Neuron (in vitro differentiated cells): ENCODE results near the gene PLEKHA1.

Source experiments
- H2AFZ ChIP-seq: one replicate; pipeline ENCODE4 v1.6.1; 2013; ENCODE audit warnings: low read depth, mild to moderate bottlenecking, inconsistent platforms, low read length, moderate library complexity
- H3K27me3 ChIP-seq: one replicate; pipeline ENCODE4 v1.6.1; 2013; ENCODE audit warnings: low read length; ENCODE audit not compliant: insufficient read depth
- H3K36me3 ChIP-seq: one replicate; pipeline ENCODE4 v1.6.1; 2013; ENCODE audit warnings: low read length; ENCODE audit not compliant: insufficient read depth
- H3K4me1 ChIP-seq: one replicate; pipeline ENCODE4 v1.6.1; 2013; ENCODE audit warnings: low read length; ENCODE audit not compliant: insufficient read depth
- H3K4me3 ChIP-seq: 2 replicates; pipeline ENCODE4 v1.5.1; 2013; ENCODE audit warnings: mild to moderate bottlenecking, low read length, moderate library complexity
- H3K9me3 ChIP-seq: one replicate; pipeline ENCODE4 v1.6.1; 2013; ENCODE audit warnings: low read length

PLEKHA1 gene

DNA sequence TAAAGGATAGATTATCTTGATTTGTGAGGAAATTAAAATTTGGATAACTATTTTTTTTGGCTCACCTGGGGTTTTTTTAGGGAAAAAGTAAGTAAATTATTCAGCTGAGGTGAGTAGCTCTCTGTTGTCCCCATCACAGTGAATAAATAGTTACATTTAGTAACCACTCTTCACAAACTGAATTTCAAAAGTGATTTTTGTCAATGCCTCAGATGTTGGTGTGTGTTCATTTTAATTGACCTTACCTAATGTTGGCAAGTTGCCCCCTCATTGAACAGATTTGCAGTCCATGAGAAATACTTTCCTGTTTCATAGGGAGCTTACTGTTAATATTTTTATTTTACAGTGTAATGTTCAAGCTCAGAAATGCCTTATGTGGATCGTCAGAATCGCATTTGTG is 18.3 kb downstream of the PLEKHA1 start:
- Histone ChIP-seq H3K4me3 (no peak overlapping the region), H3K36me3 (peaks cover 4% of the 10 kb centered on the region), H3K9me3 (peaks cover 2% of the 10 kb centered on the region), H3K4me1 (no peaks in the 10 kb centered on the region), H3K27me3 (no peaks in the 10 kb centered on the region), H2AFZ (no peak overlapping the region)

DNA sequence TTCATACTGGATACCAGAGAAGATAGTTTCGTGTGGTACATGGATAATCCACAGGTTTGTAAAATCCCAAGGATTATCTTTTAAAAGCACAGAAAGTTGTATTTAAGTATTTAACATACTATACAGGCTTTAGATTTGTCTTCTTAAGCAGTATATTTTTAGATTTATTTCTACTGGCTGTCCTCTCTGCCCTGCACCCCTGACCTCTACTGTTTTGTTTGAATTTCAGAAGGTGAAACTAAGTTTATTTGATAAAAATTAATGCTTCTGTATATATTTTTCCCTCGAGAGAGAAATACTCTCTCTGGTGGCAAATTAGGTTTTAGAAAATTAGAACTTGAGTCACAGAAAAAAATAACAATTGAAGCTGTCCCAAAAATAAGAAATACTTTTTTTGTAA is 18.8 kb downstream of the PLEKHA1 start:
- Histone ChIP-seq H3K36me3 (peaks cover 4% of the 10 kb centered on the region), H3K27me3 (no peaks in the 10 kb centered on the region), H2AFZ (no peak overlapping the region), H3K9me3 (peaks cover 2% of the 10 kb centered on the region), H3K4me3 (no peak overlapping the region), H3K4me1 (no peaks in the 10 kb centered on the region)

DNA sequence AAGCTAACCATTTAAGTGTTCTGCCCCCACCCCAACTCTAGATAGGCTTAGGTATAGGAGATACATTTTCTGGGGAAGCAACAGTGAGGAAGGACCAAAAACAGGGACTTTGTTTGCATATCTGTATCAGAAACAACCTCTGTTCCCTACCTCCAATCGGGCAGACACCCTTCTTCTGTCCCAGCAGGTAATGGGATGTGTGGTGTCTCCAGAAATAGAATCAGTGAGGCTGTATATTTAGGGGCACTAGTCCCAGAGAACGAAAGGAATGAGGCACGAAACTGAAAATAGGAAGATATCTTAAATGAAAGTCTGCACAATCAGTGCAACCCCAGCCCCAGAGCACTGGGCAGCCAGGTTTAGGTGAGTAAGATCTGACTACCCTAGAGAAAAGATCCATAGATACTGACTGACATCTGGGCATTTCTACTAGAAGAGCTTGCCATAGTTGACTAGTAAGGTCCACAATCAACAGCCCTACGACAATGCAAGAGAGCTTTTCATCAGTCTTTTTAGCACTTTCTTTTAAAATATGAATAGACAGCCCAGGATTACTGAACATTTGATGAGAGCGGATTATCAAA is 28.1 kb downstream of the PLEKHA1 start:
- Histone ChIP-seq H3K4me3 (no peak overlapping the region), H2AFZ (no peak overlapping the region), H3K4me1 (no peaks in the 10 kb centered on the region), H3K36me3 (peaks cover 18% of the 10 kb centered on the region), H3K27me3 (no peaks in the 10 kb centered on the region), H3K9me3 (no peaks in the 10 kb centered on the region)

GRCh38 chr10:122404576-122404975 is 30.1 kb downstream of the PLEKHA1 start:
- Histone ChIP-seq H2AFZ (no peak overlapping the region), H3K27me3 (no peaks in the 10 kb centered on the region), H3K4me1 (no peaks in the 10 kb centered on the region), H3K36me3 (peaks cover 16% of the 10 kb centered on the region), H3K4me3 (no peak overlapping the region), H3K9me3 (no peaks in the 10 kb centered on the region)

- no peaks in the 10 kb centered on the region for H3K4me1 ChIP-seq
Measured at GRCh38 chr10:122407375-122408125, 33.0 kb downstream of the PLEKHA1 start.

GRCh38 chr10:122413327-122413726 is 38.8 kb downstream of the PLEKHA1 start:
- H3K4me1 ChIP-seq, result no peaks in the 10 kb centered on the region
- H2AFZ ChIP-seq, result no peak overlapping the region
- no peaks in the 10 kb centered on the region for H3K9me3 ChIP-seq
- peaks cover 11% of the 10 kb centered on the region for H3K36me3 ChIP-seq
- H3K4me3 ChIP-seq, result no peak overlapping the region
- H3K27me3 ChIP-seq, result no peaks in the 10 kb centered on the region

More at GRCh38 chr10:122407375-122408125, 33.0 kb downstream of the PLEKHA1 start:
- Histone ChIP-seq H3K9me3 (no peaks in the 10 kb centered on the region), H3K27me3 (no peaks in the 10 kb centered on the region), H2AFZ (no peak overlapping the region), H3K4me3 (no peak overlapping the region), H3K36me3 (peaks cover 17% of the 10 kb centered on the region)

DNA sequence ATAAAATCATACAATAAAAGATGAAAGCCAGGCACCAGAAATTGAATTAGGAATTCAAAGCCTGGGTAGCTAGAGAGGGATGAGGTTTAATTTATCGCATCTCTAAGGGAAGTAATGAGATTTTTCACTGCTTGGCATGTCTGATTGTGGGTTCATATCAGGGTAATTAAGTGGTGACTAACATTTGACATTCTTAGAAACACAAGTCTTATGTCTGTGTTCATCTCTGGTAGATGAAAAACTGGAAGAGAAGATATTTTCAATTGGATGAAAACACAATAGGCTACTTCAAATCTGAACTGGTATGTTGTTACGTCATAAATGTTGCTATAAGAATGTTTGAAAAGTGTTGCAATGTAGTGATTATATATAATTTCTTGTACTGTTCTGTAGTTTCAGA is 43.2 kb downstream of the PLEKHA1 start:
- H2AFZ ChIP-seq, result no peak overlapping the region
- H3K27me3 ChIP-seq, result no peaks in the 10 kb centered on the region
- peaks cover 13% of the 10 kb centered on the region for H3K4me1 ChIP-seq
- H3K9me3 ChIP-seq, result no peaks in the 10 kb centered on the region
- H3K36me3 ChIP-seq, result peaks cover 8% of the 10 kb centered on the region
- no peak overlapping the region for H3K4me3 ChIP-seq

GRCh38 chr10:122419016-122419415 is 44.5 kb downstream of the PLEKHA1 start:
- Histone ChIP-seq H3K27me3 (no peaks in the 10 kb centered on the region), H3K36me3 (peaks cover 8% of the 10 kb centered on the region), H3K9me3 (no peaks in the 10 kb centered on the region), H3K4me3 (no peak overlapping the region), H2AFZ (no peak overlapping the region), H3K4me1 (peaks cover 13% of the 10 kb centered on the region)

DNA sequence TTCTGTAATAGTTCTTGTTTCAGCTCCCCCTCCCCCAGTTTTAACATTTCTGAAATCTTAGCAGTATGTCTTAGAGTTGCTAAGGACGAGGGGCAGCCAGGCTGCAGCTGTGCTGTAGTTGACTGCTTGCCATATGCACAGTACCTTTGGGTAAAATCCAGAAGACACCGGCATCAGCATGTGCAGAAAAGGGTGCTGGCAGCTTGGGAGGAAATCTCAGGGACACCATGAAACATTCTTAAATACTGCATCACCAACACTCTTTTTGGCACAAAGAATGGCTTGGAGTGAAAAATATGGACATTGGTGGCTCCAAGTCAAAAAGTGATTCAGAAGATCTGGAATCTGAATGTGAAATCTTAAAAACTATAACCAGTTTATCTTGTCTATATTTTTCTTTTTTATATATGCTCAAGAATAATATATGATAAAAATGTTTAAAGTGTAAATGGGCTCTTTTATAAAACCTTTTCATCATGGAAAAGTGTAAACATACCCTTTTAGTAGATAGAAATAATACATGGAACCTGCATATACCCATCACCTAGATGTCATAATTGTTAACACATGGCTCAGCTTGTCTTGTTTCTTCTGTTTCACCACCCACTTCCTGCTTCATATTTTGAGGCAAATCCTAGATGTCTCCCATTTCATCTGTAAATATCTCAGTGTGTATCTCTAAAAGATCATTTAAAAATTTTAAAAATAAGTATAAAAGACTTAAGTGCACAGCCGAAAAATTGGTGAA is 45.5 kb downstream of the PLEKHA1 start:
- H3K27me3 ChIP-seq, result no peaks in the 10 kb centered on the region
- H3K4me1 ChIP-seq, result peaks cover 13% of the 10 kb centered on the region
- H3K36me3 ChIP-seq, result peaks cover 8% of the 10 kb centered on the region
- no peak overlapping the region for H3K4me3 ChIP-seq
- no peak overlapping the region for H2AFZ ChIP-seq
- H3K9me3 ChIP-seq, result no peaks in the 10 kb centered on the region

GRCh38 chr10:122420624-122421007 is 46.1 kb downstream of the PLEKHA1 start:
- no peaks in the 10 kb centered on the region for H3K9me3 ChIP-seq
- no peaks in the 10 kb centered on the region for H3K27me3 ChIP-seq
- H3K36me3 ChIP-seq, result peaks cover 8% of the 10 kb centered on the region
- H3K4me1 ChIP-seq, result peaks cover 13% of the 10 kb centered on the region
- no peak overlapping the region for H3K4me3 ChIP-seq
- no peak overlapping the region for H2AFZ ChIP-seq

- Histone ChIP-seq H2AFZ (no peak overlapping the region), H3K4me1 (peaks cover 13% of the 10 kb centered on the region), H3K36me3 (peaks cover 4% of the 10 kb centered on the region), H3K4me3 (no peak overlapping the region), H3K9me3 (no peaks in the 10 kb centered on the region), H3K27me3 (no peaks in the 10 kb centered on the region)
Measured at GRCh38 chr10:122421054-122421625, 46.6 kb downstream of the PLEKHA1 start.

GRCh38 chr10:122421742-122422141 is 47.2 kb downstream of the PLEKHA1 start:
- Histone ChIP-seq H3K4me1 (peaks cover 13% of the 10 kb centered on the region), H3K27me3 (no peaks in the 10 kb centered on the region), H3K36me3 (peaks cover 2% of the 10 kb centered on the region), H3K9me3 (no peaks in the 10 kb centered on the region), H3K4me3 (no peak overlapping the region), H2AFZ (no peak overlapping the region)
